Natural killer cell (primary cell): ENCODE measurements around the gene IL1RAPL1. TPM values are rescaled to one million over a fixed set of nuclear protein-coding genes. Genes with fewer than 3 reads are reported as not detected.

Experiments used
- ATAC-seq, 3 donors: fragments of 150-1000 bp in 2 of 3; fragments of 200-7000 bp in 1 of 3; cut with Tn5 transposase; 1 replicate in 1 of 3; 2 replicates in 2 of 3; pipeline ENCODE4 v1.10.0; 2021; ENCODE audit warnings: mild to moderate bottlenecking in 2 of 3, moderate library complexity in 2 of 3
- DNase-seq, 2 donors: peaks; one replicate each; pipeline versions ENCODE4 v3.0.0 to v3.0.0-alpha.2; 2013 to 2021; ENCODE audit warnings: mixed read lengths in 1 of 2
- H3K27ac ChIP-seq: one replicate; pipeline ENCODE4 v1.5.1; 2013; ENCODE audit warnings: mild to moderate bottlenecking, low read length
- H3K27me3 ChIP-seq: one replicate; pipeline ENCODE4 v1.6.1; 2013; ENCODE audit warnings: low read length; ENCODE audit not compliant: control insufficient read depth, insufficient read depth
- H3K36me3 ChIP-seq: one replicate; pipeline ENCODE4 v1.6.1; 2013; ENCODE audit warnings: low read length; ENCODE audit not compliant: control insufficient read depth, insufficient read depth
- H3K4me1 ChIP-seq: one replicate; pipeline ENCODE4 v1.6.1; 2013; ENCODE audit warnings: low read length; ENCODE audit not compliant: control insufficient read depth, insufficient read depth
- H3K4me3 ChIP-seq: one replicate; pipeline ENCODE4 v1.5.1; 2013; ENCODE audit warnings: low read length
- H3K9me3 ChIP-seq: one replicate; pipeline ENCODE4 v1.6.1; 2013; ENCODE audit warnings: low read length; ENCODE audit not compliant: control insufficient read depth, insufficient read depth
- H3K27ac Mint-ChIP-seq, 2 donors: one replicate each; pipeline ENCODE4 v1.8.0; 2022; ENCODE audit warnings: mild to moderate bottlenecking in 2 of 2, mixed read lengths in 2 of 2, moderate library complexity in 1 of 2
- H3K27me3 Mint-ChIP-seq, 2 donors: one replicate each; pipeline ENCODE4 v1.8.0; 2022; ENCODE audit warnings: low read depth in 2 of 2, mixed read lengths in 2 of 2
- H3K36me3 Mint-ChIP-seq: one replicate; pipeline ENCODE4 v1.8.0; 2022; ENCODE audit warnings: mixed read lengths
- H3K4me1 Mint-ChIP-seq, 2 donors: one replicate each; pipeline ENCODE4 v1.8.0; 2022; ENCODE audit warnings: mixed read lengths in 2 of 2
- H3K4me3 Mint-ChIP-seq: one replicate; pipeline ENCODE4 v1.8.0; 2022; ENCODE audit warnings: mild to moderate bottlenecking, moderate library complexity, mixed read lengths
- H3K9me3 Mint-ChIP-seq, 2 donors: one replicate each; pipeline ENCODE4 v1.8.0; 2022; ENCODE audit warnings: mixed read lengths in 2 of 2
- CTCF ChIP-seq: fragments of 200-600 bp; IDR thresholded peaks from one replicate; pipeline ENCODE4 v1.8.0; 2022; ENCODE audit warnings: antibody characterized with exemption
- WGBS: methylation state at CpG from one replicate; pipeline ENCODE4 v1.1.7; 2013; ENCODE audit warnings: missing lambda C conversion rate; ENCODE audit not compliant: insufficient coverage; 5-methylcytosine and 5-hydroxymethylcytosine counted together
- intact Hi-C: fragments of 100-400 bp; cut with micrococcal nuclease; formaldehyde crosslinking; loops from one replicate; pipeline ENCODE4 v1.14.2; 2022
- total RNA-seq, 4 donors: library from RNA; stranded (reverse); fragments of 120-200 nt in 1 of 4; gene quantifications; one replicate each; pipeline versions ENCODE4 v1.2.3 to v1.2.4, GENCODE V29; 2013 to 2022

IL1RAPL1 gene
- total RNA-seq, 3 donors from 2014 or later (not counting 1 experiment from before 2014, with no cell fraction given): not detected

GRCh38 chrX:29876733-29877132 is 1289.5 kb downstream of the IL1RAPL1 start:
- no peaks in the 10 kb centered on the region for H3K27me3 ChIP-seq
- H3K9me3 Mint-ChIP-seq: peaks cover 2 to 7% of the 10 kb centered on the region in 2 donors
- H3K4me1 ChIP-seq: no peaks in the 10 kb centered on the region
- H3K27me3 Mint-ChIP-seq: no peaks in the 10 kb centered on the region
- no peak for ATAC-seq
- H3K36me3 ChIP-seq: no peaks in the 10 kb centered on the region
- no peak overlapping the region for H3K27ac Mint-ChIP-seq
- H3K36me3 Mint-ChIP-seq: no peaks in the 10 kb centered on the region
- no peak overlapping the region for H3K4me3 Mint-ChIP-seq
- H3K9me3 ChIP-seq: no peaks in the 10 kb centered on the region
- H3K4me1 Mint-ChIP-seq: no peaks in the 10 kb centered on the region
- TF ChIP-seq CTCF: no peak
- DNase-seq: no peak
- 97% methylated on average over 3 of the region's 4 CpGs for WGBS
- H3K27ac ChIP-seq: no peak overlapping the region
- intact Hi-C loops: no loop called here
- H3K4me3 ChIP-seq: no peak overlapping the region

- Mint-ChIP-seq H3K4me3 (no peak overlapping the region), H3K4me1 (no peaks in the 10 kb centered on the region), H3K27me3 (no peaks in the 10 kb centered on the region), H3K36me3 (no peaks in the 10 kb centered on the region), H3K27ac (no peak overlapping the region), H3K9me3 (peaks cover 6 to 12% of the 10 kb centered on the region in 2 donors)
- Histone ChIP-seq H3K4me1 (no peaks in the 10 kb centered on the region), H3K4me3 (no peak overlapping the region), H3K27ac (no peak overlapping the region), H3K36me3 (no peaks in the 10 kb centered on the region), H3K9me3 (no peaks in the 10 kb centered on the region), H3K27me3 (no peaks in the 10 kb centered on the region)
- ATAC-seq (no peak), DNase-seq (no peak)
- no peak for TF ChIP-seq CTCF
- 90% methylated on average over 1 of the region's 3 CpGs for WGBS
- intact Hi-C loops: no loop called here
Observed at GRCh38 chrX:29880977-29881376, 1293.7 kb downstream of the IL1RAPL1 start.

- H3K9me3 ChIP-seq: no peaks in the 10 kb centered on the region
- intact Hi-C loops: no loop called here
- no peak overlapping the region for H3K4me3 Mint-ChIP-seq
- no peaks in the 10 kb centered on the region for H3K27me3 Mint-ChIP-seq
- no peak overlapping the region for H3K27ac Mint-ChIP-seq
- H3K9me3 Mint-ChIP-seq: peaks cover 3 to 6% of the 10 kb centered on the region in 2 donors
- H3K4me1 Mint-ChIP-seq: no peaks in the 10 kb centered on the region
- no peaks in the 10 kb centered on the region for H3K36me3 ChIP-seq
- DNase-seq (no peak), ATAC-seq (no peak)
- no peaks in the 10 kb centered on the region for H3K4me1 ChIP-seq
- no peaks in the 10 kb centered on the region for H3K36me3 Mint-ChIP-seq
- no peaks in the 10 kb centered on the region for H3K27me3 ChIP-seq
- no peak for TF ChIP-seq CTCF
- no peak overlapping the region for H3K4me3 ChIP-seq
- H3K27ac ChIP-seq: no peak overlapping the region
- WGBS: 75% methylated on average over 1 of the region's 2 CpGs
Observed at GRCh38 chrX:29890004-29890403, 1302.8 kb downstream of the IL1RAPL1 start.

- ATAC-seq: no peak
Observed at GRCh38 chrX:29890646-29891200, 1303.5 kb downstream of the IL1RAPL1 start.

More at GRCh38 chrX:29890646-29891200, 1303.5 kb downstream of the IL1RAPL1 start:
- H3K4me3 ChIP-seq: no peak overlapping the region
- H3K9me3 ChIP-seq: no peaks in the 10 kb centered on the region
- no peak for DNase-seq
- Mint-ChIP-seq H3K4me1 (no peaks in the 10 kb centered on the region), H3K27me3 (no peaks in the 10 kb centered on the region), H3K36me3 (no peaks in the 10 kb centered on the region), H3K9me3 (peaks cover 0 to 3% of the 10 kb centered on the region in 2 donors), H3K4me3 (no peak overlapping the region), H3K27ac (no peak overlapping the region)
- no peak for TF ChIP-seq CTCF
- no peaks in the 10 kb centered on the region for H3K36me3 ChIP-seq
- no peak overlapping the region for H3K27ac ChIP-seq
- H3K4me1 ChIP-seq: no peaks in the 10 kb centered on the region
- intact Hi-C loops: no loop called here
- WGBS: 78% methylated on average over 2 of the region's 2 CpGs
- no peaks in the 10 kb centered on the region for H3K27me3 ChIP-seq
